GM12878 (cell line): ENCODE measurements around the gene NHS. TPM values are rescaled to one million over a fixed set of nuclear protein-coding genes. Genes with fewer than 3 reads are reported as not detected.

ENCODE experiments used
- ATAC-seq: fragments of 200-7000 bp; cut with Tn5 transposase; 3 replicates; pipeline ENCODE4 v1.9.1; 2020; ENCODE audit warnings: mild to moderate bottlenecking, moderate library complexity
- BruUV-seq: library from RNA; stranded (reverse); fragments of 400-500 nt; replicated peaks from 2 replicates; lab custom pipeline; 2021; lab: Mats Ljungman, UMichigan
- CTCF ChIA-PET: fragments of 300-600 bp; sonication (Branson Sonifier 250); formaldehyde crosslinking; extraction: SDS; loops from one replicate; lab custom pipeline; 2021; ENCODE audit warnings: inconsistent platforms; lab: Yijun Ruan, JAX
- POLR2A ChIA-PET: fragments of 350-600 bp; formaldehyde crosslinking; extraction: SDS; loops from one replicate; lab custom pipeline; 2021; ENCODE audit warnings: inconsistent platforms; lab: Charles Lee
- RAD21 ChIA-PET: fragments of 300-600 bp; sonication (Branson Sonifier 250); formaldehyde crosslinking; loops from one replicate; lab custom pipeline; 2023; ENCODE audit warnings: antibody characterized with exemption; ENCODE audit not compliant: unreplicated experiment; lab: Charles Lee
- SMC1A ChIA-PET: fragments of 300-600 bp; sonication (Branson Sonifier 250); formaldehyde crosslinking; loops from one replicate; lab custom pipeline; 2023; ENCODE audit not compliant: unreplicated experiment, uncharacterized antibody; lab: Charles Lee
- DNase-seq: peaks from one replicate; pipeline ENCODE4 v3.0.0-alpha.2; 2011; ENCODE audit warnings: low read depth, low spot score
- FAIRE-seq: peaks from 3 replicates; lab custom pipeline; 2011; peaks lifted over from hg19 to GRCh38; lab: Jason Lieb, UNC
- H2AFZ ChIP-seq: 2 replicates; pipeline ENCODE4 v1.6.0; 2011; ENCODE audit warnings: low read depth, low read length, control low read depth; ENCODE audit not compliant: control insufficient read depth
- H3K27ac ChIP-seq: 2 replicates; pipeline ENCODE4 v1.5.1; 2011; ENCODE audit warnings: control low read depth; ENCODE audit not compliant: control insufficient read depth, insufficient read depth
- H3K27me3 ChIP-seq, 2 experiments: replicated peaks in 1 of 2; 2 replicates each; pipeline versions ENCODE4 v1.6.0 to v1.6.1; 2011; ENCODE audit warnings: low read length in 1 of 2; ENCODE audit not compliant: control insufficient read depth in 2 of 2, insufficient read depth in 2 of 2
- H3K36me3 ChIP-seq, 2 experiments: 2 replicates each; pipeline ENCODE4 v1.5.1; 2011; ENCODE audit warnings: low read length in 1 of 2; ENCODE audit not compliant: control insufficient read depth in 2 of 2, insufficient read depth in 2 of 2
- H3K4me1 ChIP-seq: 2 replicates; pipeline ENCODE4 v1.6.1; 2011; ENCODE audit warnings: mild to moderate bottlenecking, low read length, moderate library complexity, mixed read lengths; ENCODE audit not compliant: control insufficient read depth, insufficient read depth
- H3K4me2 ChIP-seq: 2 replicates; pipeline ENCODE4 v1.6.0; 2011; ENCODE audit warnings: control low read depth; ENCODE audit not compliant: control insufficient read depth, insufficient read depth
- H3K4me3 ChIP-seq: fragments of 200-600 bp; sonication (generic); 2 replicates; pipeline ENCODE4 v1.5.1; 2016
- H3K79me2 ChIP-seq: 2 replicates; pipeline ENCODE4 v1.6.0; 2011; ENCODE audit warnings: low read length; ENCODE audit not compliant: control insufficient read depth, insufficient read depth
- H3K9ac ChIP-seq: 2 replicates; pipeline ENCODE4 v1.8.0; 2011; ENCODE audit warnings: low read length, control low read depth, mixed read lengths; ENCODE audit not compliant: control insufficient read depth, insufficient read depth
- H3K9me3 ChIP-seq: replicated peaks from 3 replicates; pipeline ENCODE4 v1.5.1; 2011; ENCODE audit warnings: mild to moderate bottlenecking, low read length; ENCODE audit not compliant: control insufficient read depth, insufficient read depth
- H4K20me1 ChIP-seq: 2 replicates; pipeline ENCODE4 v1.6.0; 2011; ENCODE audit not compliant: control insufficient read depth, insufficient read depth
- BACH1 ChIP-seq: fragments of 450-650 bp; IDR thresholded peaks from 2 replicates; pipeline ENCODE4 v1.6.1; 2017; ENCODE audit warnings: mild to moderate bottlenecking, borderline replicate concordance
- BCLAF1 ChIP-seq: fragments of 450-650 bp; IDR thresholded peaks from 2 replicates; pipeline ENCODE4 v1.6.1; 2017; ENCODE audit warnings: antibody characterized with exemption, mild to moderate bottlenecking, moderate library complexity
- CBFB ChIP-seq: IDR thresholded peaks from 2 replicates; pipeline ENCODE4 v1.6.1; 2016; ENCODE audit warnings: antibody characterized with exemption, low read depth
- MAX ChIP-seq: IDR thresholded peaks from 2 replicates; pipeline ENCODE4 v1.6.1; 2012; ENCODE audit warnings: low read depth, low read length, improper control_type of control experiment
- MYB ChIP-seq: fragments of 150-350 bp; IDR thresholded peaks from 2 replicates; pipeline ENCODE4 v1.6.1; 2014; ENCODE audit warnings: mild to moderate bottlenecking, low read depth, low read length, borderline replicate concordance
- NR2C1 ChIP-seq: fragments of 450-650 bp; IDR thresholded peaks from 2 replicates; pipeline ENCODE4 v1.6.1; 2017; ENCODE audit warnings: antibody characterized with exemption, mild to moderate bottlenecking, moderate library complexity
- PKNOX1 ChIP-seq: fragments of 450-650 bp; IDR thresholded peaks from 2 replicates; pipeline ENCODE4 v1.6.1; 2016; ENCODE audit warnings: mild to moderate bottlenecking
- POU2F2 ChIP-seq: IDR thresholded peaks from 3 replicates; pipeline ENCODE4 v1.6.1; 2011; ENCODE audit warnings: low read depth, mild to moderate bottlenecking, low read length, borderline replicate concordance
- RAD51 ChIP-seq: fragments of 450-650 bp; IDR thresholded peaks from 2 replicates; pipeline ENCODE4 v1.6.1; 2016; ENCODE audit warnings: moderate library complexity, mild to moderate bottlenecking, inconsistent platforms
- RELA ChIP-seq: fragments of 450-650 bp; IDR thresholded peaks from 2 replicates; pipeline ENCODE4 v1.8.0; 2014; ENCODE audit warnings: borderline replicate concordance; ENCODE audit not compliant: partially characterized antibody
- USF2 ChIP-seq: IDR thresholded peaks from 2 replicates; pipeline ENCODE4 v1.6.1; 2011; ENCODE audit warnings: low read depth, low read length, improper control_type of control experiment, borderline replicate concordance
- WRNIP1 ChIP-seq: IDR thresholded peaks from 2 replicates; pipeline ENCODE4 v1.6.1; 2011; ENCODE audit warnings: low read depth, low read length, improper control_type of control experiment, borderline replicate concordance
- YY1 ChIP-seq: IDR thresholded peaks from 2 replicates; pipeline ENCODE4 v1.6.1; 2011; ENCODE audit warnings: low read depth, mild to moderate bottlenecking, low read length
- ZBTB40 ChIP-seq: fragments of 450-650 bp; IDR thresholded peaks from 2 replicates; pipeline ENCODE4 v1.6.1; 2016; ENCODE audit warnings: mild to moderate bottlenecking, moderate library complexity, borderline replicate concordance
- ZNF207 ChIP-seq: fragments of 450-650 bp; IDR thresholded peaks from 2 replicates; pipeline ENCODE4 v1.6.1; 2014; ENCODE audit warnings: antibody characterized with exemption, mild to moderate bottlenecking, borderline replicate concordance
- WGBS: methylation state at CpG from one replicate; pipeline ENCODE4 v1.1.6; 2016; ENCODE audit warnings: low lambda C conversion rate; ENCODE audit not compliant: insufficient replicate concordance, insufficient coverage; ENCODE audit errors: missing lambda C conversion rate; 5-methylcytosine and 5-hydroxymethylcytosine counted together
- in situ Hi-C: fragments of 300-500 bp; cut with MboI; formaldehyde crosslinking; loops from 9 replicates; pipeline ENCODE4 v1.14.3; 2018; ENCODE audit warnings: mixed read lengths
- intact Hi-C: fragments of 100-400 bp; cut with micrococcal nuclease; formaldehyde crosslinking; loops from one replicate; pipeline ENCODE4 v1.14.2; 2022; ENCODE audit not compliant: unreplicated experiment
- polyA plus RNA-seq, 11 experiments: library from polyadenylated mRNA; depleted of rRNA in 4 of 11; unstranded in 6 of 11; stranded (reverse) in 5 of 11; fragments of >200 nt; fragmentation: Nextera tagmentation in 4 of 11; fragmentation: Illumina TruSeq in 1 of 11; extraction: Ambion mirVana in 4 of 11; extraction: Trizol in 1 of 11; gene quantifications; 1 replicate in 1 of 11; 2 replicates in 10 of 11; pipeline versions ENCODE4 v1.2.1 to v1.2.3, GENCODE V29; 2011 to 2016; ENCODE audit warnings: inconsistent platforms in 2 of 11, missing spikeins in 2 of 11, low read depth in 1 of 11
- total RNA-seq, 4 experiments: library from RNA; depleted of rRNA in 3 of 4; stranded (reverse); fragments of >200 nt in 3 of 4; fragmentation: Illumina TruSeq in 1 of 4; extraction: Trizol in 1 of 4; gene quantifications; 2 replicates each; pipeline versions ENCODE4 v1.2.1 to v1.2.3, GENCODE V29; 2013 to 2021

NHS gene
- total and polyA plus RNA-seq, 10 of the 15 experiments (the other 5 are each of a cell fraction or from before 2014, with no cell fraction given): under 0.01 to 0.07 (median 0.03) TPM; not detected in 7

- no peaks in the 10 kb centered on the region; the same call in 1 of the 2 replicates for H4K20me1 ChIP-seq
- no TSS peak for BruUV-seq
- CTCF ChIA-PET: no interaction called here
- in situ Hi-C loops (no loop called here), intact Hi-C loops (no loop called here)
- no peaks in the 10 kb centered on the region for H3K9me3 ChIP-seq
- no peak for ATAC-seq
- H3K4me1 ChIP-seq: no peaks in the 10 kb centered on the region
- no peak overlapping the region for H3K4me3 ChIP-seq
- H2AFZ ChIP-seq: no peak overlapping the region
- H3K36me3 ChIP-seq: no peaks in the 10 kb centered on the region
- no peak overlapping the region for H3K4me2 ChIP-seq
- no peak overlapping the region for H3K27ac ChIP-seq
- POLR2A ChIA-PET: no interaction called here
- SMC1A ChIA-PET: interaction anchor here (1.0 kb wide), 1 partner anchor 9 kb away, joined by 3 read pairs; no protein-coding TSS in a partner anchor
- H3K9ac ChIP-seq: no peak overlapping the region
- no peak for FAIRE-seq
- RAD21 ChIA-PET: no interaction called here
- WGBS: 39% methylated on average over 5 of the region's 5 CpGs
- H3K79me2 ChIP-seq: no peaks in the 10 kb centered on the region
- no peak for DNase-seq
- H3K27me3 ChIP-seq: no peaks in the 10 kb centered on the region; a peak in 1 of 4 replicates
- no peak for TF ChIP-seq MYB
- no peak for TF ChIP-seq CBFB
- TF ChIP-seq BACH1: no peak
- no peak for TF ChIP-seq RAD51
- TF ChIP-seq YY1: no peak
- no peak for TF ChIP-seq WRNIP1
- TF ChIP-seq ZBTB40: no peak
- no peak for TF ChIP-seq RELA
- TF ChIP-seq MAX: no peak
- TF ChIP-seq BCLAF1: no peak
- TF ChIP-seq USF2: no peak
- no peak for TF ChIP-seq NR2C1
- no peak for TF ChIP-seq POU2F2
- TF ChIP-seq ZNF207: no peak
- TF ChIP-seq PKNOX1: no peak
These were observed 373.7 kb downstream of the NHS start for GRCh38 chrX:17748684-17749083.
